IPS DF 6.9 (cell line): ENCODE results near the gene KATNA1.

Experiments used
- DNase-seq: peaks from one replicate; pipeline ENCODE4 v3.0.0-alpha.2; 2013; ENCODE audit warnings: low read depth, low spot score
- H3K27ac ChIP-seq: one replicate; pipeline ENCODE4 v1.5.1; 2013; ENCODE audit warnings: low read length, control low read depth
- H3K27me3 ChIP-seq: 2 replicates; pipeline ENCODE4 v1.6.1; 2013; ENCODE audit warnings: mild to moderate bottlenecking, low read length; ENCODE audit not compliant: control insufficient read depth, insufficient read depth
- H3K36me3 ChIP-seq: 2 replicates; pipeline ENCODE4 v1.6.1; 2013; ENCODE audit warnings: low read length; ENCODE audit not compliant: control insufficient read depth, insufficient read depth
- H3K4me1 ChIP-seq: 2 replicates; pipeline ENCODE4 v1.6.1; 2013; ENCODE audit warnings: low read length; ENCODE audit not compliant: control insufficient read depth, insufficient read depth
- H3K4me3 ChIP-seq: 2 replicates; pipeline ENCODE4 v1.5.1; 2013; ENCODE audit warnings: mild to moderate bottlenecking, low read length
- H3K9me3 ChIP-seq: 2 replicates; pipeline ENCODE4 v1.6.1; 2013; ENCODE audit warnings: low read length, inconsistent platforms; ENCODE audit not compliant: control insufficient read depth, insufficient read depth
- WGBS: extraction: QIAGEN DNeasy Blood & Tissue Kit; methylation state at CpG from one replicate; pipeline ENCODE4 v1.1.7; 2013; ENCODE audit warnings: mixed read lengths, missing lambda C conversion rate; ENCODE audit not compliant: insufficient read length, insufficient coverage; 5-methylcytosine and 5-hydroxymethylcytosine counted together

KATNA1 gene

GRCh38 chr6:149566410-149567193, 81.9 kb downstream of the KATNA1 start:
- no CpG with 5 or more reads among the region's 81 CpGs for WGBS
- Histone ChIP-seq H3K9me3 (no peaks in the 10 kb centered on the region), H3K4me1 (no peaks in the 10 kb centered on the region), H3K27ac (no peak overlapping the region), H3K36me3 (no peaks in the 10 kb centered on the region; the same call in 1 of the 2 replicates), H3K27me3 (no peaks in the 10 kb centered on the region), H3K4me3 (peak overlapping the region; percentile 69)
- no peak for DNase-seq

GRCh38 chr6:149565527-149566409, 82.7 kb downstream of the KATNA1 start, which contains the start of gene GINM1:
Gene GINM1, plus strand, starts transcription at chr6:149566375. Its CDS starts 40 bp downstream, at chr6:149566415.
- H3K27ac ChIP-seq = no peak within 1 kb of the TSS
- WGBS = no CpG with 5 or more reads among the region's 59 CpGs
- H3K4me1 ChIP-seq = no peaks in the 10 kb centered on the region
- no peaks in the 10 kb centered on the region; the same call in 1 of the 2 replicates for H3K36me3 ChIP-seq
- peak; percentile 89 for DNase-seq
- H3K4me3 ChIP-seq = peak within 1 kb of the TSS; percentile 69
- no peaks in the 10 kb centered on the region for H3K27me3 ChIP-seq
- H3K9me3 ChIP-seq = no peaks in the 10 kb centered on the region

- Histone ChIP-seq H3K4me1 (no peaks in the 10 kb centered on the region), H3K4me3 (no peak overlapping the region), H3K27ac (no peak overlapping the region), H3K27me3 (no peaks in the 10 kb centered on the region), H3K36me3 (no peaks in the 10 kb centered on the region; the same call in 1 of the 2 replicates), H3K9me3 (no peaks in the 10 kb centered on the region)
- no CpG with 5 or more reads among the region's 3 CpGs for WGBS
- no peak for DNase-seq
These were observed 84.6 kb downstream of the KATNA1 start for GRCh38 chr6:149563928-149564325.

GRCh38 chr6:149563203-149563927, 85.1 kb downstream of the KATNA1 start:
- H3K36me3 ChIP-seq = no peaks in the 10 kb centered on the region; the same call in 1 of the 2 replicates

GRCh38 chr6:149560736-149561135, 87.8 kb downstream of the KATNA1 start:
- Histone ChIP-seq H3K27me3 (no peaks in the 10 kb centered on the region), H3K4me1 (no peaks in the 10 kb centered on the region), H3K9me3 (no peaks in the 10 kb centered on the region), H3K36me3 (no peaks in the 10 kb centered on the region), H3K27ac (no peak overlapping the region), H3K4me3 (no peak overlapping the region)
- no peak for DNase-seq
- WGBS = no CpG with 5 or more reads among the region's 3 CpGs

More at GRCh38 chr6:149563203-149563927, 85.1 kb downstream of the KATNA1 start:
- no peaks in the 10 kb centered on the region for H3K9me3 ChIP-seq
- no peaks in the 10 kb centered on the region for H3K4me1 ChIP-seq
- H3K27ac ChIP-seq = no peak overlapping the region
- H3K27me3 ChIP-seq = no peaks in the 10 kb centered on the region
- H3K4me3 ChIP-seq = no peak overlapping the region
- WGBS = no CpG with 5 or more reads among the region's 5 CpGs
- DNase-seq = no peak

- Histone ChIP-seq H3K4me1 (no peaks in the 10 kb centered on the region), H3K27ac (no peak overlapping the region), H3K4me3 (no peak overlapping the region), H3K9me3 (no peaks in the 10 kb centered on the region), H3K27me3 (no peaks in the 10 kb centered on the region), H3K36me3 (no peaks in the 10 kb centered on the region)
- WGBS = no CpG with 5 or more reads among the region's 2 CpGs
- no peak for DNase-seq
These were observed 89.1 kb downstream of the KATNA1 start for GRCh38 chr6:149559389-149559788.

GRCh38 chr6:149558029-149558428, 90.5 kb downstream of the KATNA1 start:
- H3K4me3 ChIP-seq = no peak overlapping the region
- DNase-seq = no peak
- H3K36me3 ChIP-seq = no peaks in the 10 kb centered on the region
- no peaks in the 10 kb centered on the region for H3K9me3 ChIP-seq
- H3K27me3 ChIP-seq = no peaks in the 10 kb centered on the region
- no peak overlapping the region for H3K27ac ChIP-seq
- H3K4me1 ChIP-seq = no peaks in the 10 kb centered on the region

- no peaks in the 10 kb centered on the region for H3K27me3 ChIP-seq
- H3K4me3 ChIP-seq = no peak overlapping the region
- DNase-seq = no peak
- H3K27ac ChIP-seq = no peak overlapping the region
- no peaks in the 10 kb centered on the region for H3K4me1 ChIP-seq
- H3K9me3 ChIP-seq = no peaks in the 10 kb centered on the region
- no peaks in the 10 kb centered on the region for H3K36me3 ChIP-seq
- no CpG with 5 or more reads among the region's 5 CpGs for WGBS
These were observed 96.6 kb downstream of the KATNA1 start for GRCh38 chr6:149551920-149552319.

GRCh38 chr6:149545754-149546471, 102.6 kb downstream of the KATNA1 start, which contains the start of gene PPIL4:
Gene PPIL4, minus strand, starts transcription at chr6:149546043. Its CDS starts 38 bp downstream, at chr6:149546005.
- H3K27ac ChIP-seq = no peak within 1 kb of the TSS
- H3K4me1 ChIP-seq = no peaks in the 10 kb centered on the region
- DNase-seq = peak; percentile 68
- no peaks in the 10 kb centered on the region for H3K36me3 ChIP-seq
- H3K27me3 ChIP-seq = no peaks in the 10 kb centered on the region
- H3K4me3 ChIP-seq = peak within 1 kb of the TSS; percentile 95
- no CpG with 5 or more reads among the region's 71 CpGs for WGBS
- no peaks in the 10 kb centered on the region for H3K9me3 ChIP-seq
